ENCODE results near the gene DCLK3.

GRCh38 chr3:36697229-36698001 lies 66.9 kb downstream of the DCLK3 start:
- TF ChIP-seq POLR2AphosphoS5 (IDR thresholded peaks at IDR 0.05) (no peak), POLR2A (IDR thresholded peaks at IDR 0.05) (no peak), CTCF (IDR thresholded peaks at IDR 0.05) (no peak), EP300 (IDR thresholded peaks at IDR 0.05) (no peak)
